Osteoblast (primary cell): Measurements from ENCODE around the gene ZNF836. TPM values are rescaled to one million over a fixed set of nuclear protein-coding genes. Genes with fewer than 3 reads are reported as not detected.
A peak's percentile ranks its signal among the peaks of the same experiment; 100 is the strongest.

ENCODE experiments used
- DNase-seq: peaks from one replicate; pipeline ENCODE4 v3.0.0; 2011; ENCODE audit warnings: low spot score, mixed read lengths; ENCODE audit not compliant: insufficient read length; ENCODE audit errors: missing footprints
- H2AFZ ChIP-seq: 2 replicates; pipeline ENCODE4 v1.6.0; 2011; ENCODE audit warnings: mild to moderate bottlenecking, low read length
- H3K27ac ChIP-seq: 2 replicates; pipeline ENCODE4 v1.5.1; 2011; ENCODE audit warnings: mild to moderate bottlenecking, low read depth, low read length, moderate library complexity
- H3K27me3 ChIP-seq: 2 replicates; pipeline ENCODE4 v1.6.0; 2012; ENCODE audit warnings: mild to moderate bottlenecking, control low read depth, inconsistent platforms, low read length, moderate library complexity; ENCODE audit not compliant: insufficient read depth
- H3K36me3 ChIP-seq: 2 replicates; pipeline ENCODE4 v1.5.1; 2011; ENCODE audit warnings: mild to moderate bottlenecking, low read length, control low read depth, moderate library complexity; ENCODE audit not compliant: insufficient read depth
- H3K4me1 ChIP-seq: 2 replicates; pipeline ENCODE4 v1.5.1; 2011; ENCODE audit warnings: mild to moderate bottlenecking, low read length, control low read depth, moderate library complexity; ENCODE audit not compliant: insufficient read depth
- H3K4me2 ChIP-seq: 2 replicates; pipeline ENCODE4 v1.6.0; 2011; ENCODE audit warnings: mild to moderate bottlenecking, low read length; ENCODE audit not compliant: insufficient read depth
- H3K4me3 ChIP-seq: fragments of 200-600 bp; sonication (generic); 3 replicates; pipeline ENCODE4 v1.5.1; 2012; ENCODE audit warnings: mild to moderate bottlenecking, low read length, inconsistent platforms; ENCODE audit not compliant: insufficient read depth
- H3K79me2 ChIP-seq: 2 replicates; pipeline ENCODE4 v1.6.0; 2012; ENCODE audit warnings: mild to moderate bottlenecking, low read length, control low read depth, inconsistent platforms; ENCODE audit not compliant: insufficient read depth
- H3K9me3 ChIP-seq: 2 replicates; pipeline ENCODE4 v1.5.1; 2011; ENCODE audit warnings: low read depth, low read length, control low read depth
- H4K20me1 ChIP-seq: 2 replicates; pipeline ENCODE4 v1.6.0; 2012; ENCODE audit warnings: mild to moderate bottlenecking, low read length, control low read depth; ENCODE audit not compliant: insufficient read depth
- CTCF ChIP-seq: IDR thresholded peaks from 2 replicates; pipeline ENCODE4 v1.5.1; 2011; ENCODE audit warnings: mild to moderate bottlenecking, low read depth, low read length, moderate library complexity; ENCODE audit errors: extremely low read depth
- total RNA-seq: library from RNA; depleted of rRNA; stranded (reverse); fragments of >200 nt; gene quantifications from 2 replicates; pipeline ENCODE4 v1.2.3, GENCODE V29; 2012

Gene ZNF836
- total RNA-seq, 1 donor = 11.9 TPM

- DNase-seq = peak; percentile 98
- Histone ChIP-seq H3K4me2 (peak overlapping the region; percentile 80), H3K27ac (peak overlapping the region; percentile 64), H4K20me1 (peaks cover 29% of the 10 kb centered on the region), H3K79me2 (peaks cover 40% of the 10 kb centered on the region), H3K4me3 (peak overlapping the region; percentile 58), H3K27me3 (no peaks in the 10 kb centered on the region), H3K36me3 (peaks cover 11% of the 10 kb centered on the region), H2AFZ (peak overlapping the region; percentile 61), H3K9me3 (no peaks in the 10 kb centered on the region), H3K4me1 (peaks cover 14% of the 10 kb centered on the region)
- TF ChIP-seq CTCF = no peak
Measured at GRCh38 chr19:52188822-52189734, 17.7 kb upstream of the ZNF836 start.

DNA sequence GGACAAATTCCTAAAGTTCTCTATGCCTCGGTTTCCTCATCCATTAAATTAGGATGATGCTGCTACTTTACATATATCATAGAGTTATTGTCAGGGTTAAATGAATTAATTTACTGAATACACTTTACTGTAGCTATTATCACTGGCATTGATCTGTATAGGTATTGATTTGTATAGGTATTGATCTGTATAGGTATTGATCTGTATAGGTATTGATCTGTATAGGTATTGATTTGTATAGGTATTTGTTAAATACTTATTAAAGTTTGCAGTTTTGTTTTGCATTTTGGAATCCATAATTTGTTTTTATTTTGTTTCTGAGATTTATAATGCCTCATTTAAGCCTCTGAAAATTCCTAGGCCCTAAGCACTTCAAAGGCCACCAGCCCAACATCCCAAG is 16.0 kb upstream of the ZNF836 start:
- Histone ChIP-seq H2AFZ (no peak overlapping the region), H3K4me3 (no peak overlapping the region), H4K20me1 (peaks cover 15% of the 10 kb centered on the region), H3K79me2 (peaks cover 23% of the 10 kb centered on the region), H3K27me3 (no peaks in the 10 kb centered on the region), H3K9me3 (no peaks in the 10 kb centered on the region), H3K36me3 (peaks cover 3% of the 10 kb centered on the region), H3K4me2 (no peak overlapping the region), H3K4me1 (peaks cover 14% of the 10 kb centered on the region), H3K27ac (no peak overlapping the region)
- DNase-seq = no peak
- no peak for TF ChIP-seq CTCF

- TF ChIP-seq CTCF = no peak
Measured at GRCh38 chr19:52176574-52176973, 5.2 kb upstream of the ZNF836 start.

DNA sequence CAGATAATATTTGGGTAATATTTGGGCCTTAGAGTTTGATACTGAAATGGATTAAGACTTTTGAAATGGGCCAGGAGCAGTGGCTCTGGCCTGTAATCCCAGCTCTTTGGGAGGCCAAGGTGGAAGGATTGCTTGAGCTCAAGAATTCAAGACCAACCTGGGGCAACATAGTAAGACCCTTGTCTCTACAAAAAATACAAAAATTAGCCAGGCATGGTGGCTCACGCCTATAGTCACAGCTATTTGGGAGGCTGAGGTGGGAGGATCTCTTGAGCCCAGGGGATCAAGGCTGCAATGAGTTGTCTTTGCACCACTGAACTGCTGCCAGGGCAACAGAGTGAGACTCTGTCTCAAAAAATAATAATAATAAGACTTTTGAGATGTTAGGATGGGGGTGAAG is 926 bp upstream of the ZNF836 start:
- Histone ChIP-seq H2AFZ (peak overlapping the region; percentile 91), H3K36me3 (peaks cover 8% of the 10 kb centered on the region), H4K20me1 (no peaks in the 10 kb centered on the region), H3K27ac (no peak overlapping the region), H3K27me3 (no peaks in the 10 kb centered on the region), H3K4me1 (peaks cover 8% of the 10 kb centered on the region), H3K4me3 (no peak overlapping the region), H3K79me2 (peaks cover 9% of the 10 kb centered on the region), H3K4me2 (no peak overlapping the region), H3K9me3 (no peaks in the 10 kb centered on the region)
- TF ChIP-seq CTCF = no peak
- DNase-seq = no peak

More at GRCh38 chr19:52176574-52176973, 5.2 kb upstream of the ZNF836 start:
- H4K20me1 ChIP-seq = no peaks in the 10 kb centered on the region
- no peak overlapping the region for H2AFZ ChIP-seq
- no peaks in the 10 kb centered on the region for H3K36me3 ChIP-seq
- no peaks in the 10 kb centered on the region for H3K9me3 ChIP-seq
- no peak for DNase-seq
- H3K79me2 ChIP-seq = no peaks in the 10 kb centered on the region
- no peaks in the 10 kb centered on the region for H3K27me3 ChIP-seq
- H3K4me1 ChIP-seq = peaks cover 3% of the 10 kb centered on the region
- H3K4me3 ChIP-seq = no peak overlapping the region
- no peak overlapping the region for H3K27ac ChIP-seq
- H3K4me2 ChIP-seq = no peak overlapping the region
